HEK293T (cell line): ENCODE data around the gene RHOD.

ENCODE experiments used
- CTCF ChIA-PET: fragments of 350-600 bp; formaldehyde crosslinking; extraction: SDS; loops from one replicate; lab custom pipeline; 2021; ENCODE audit warnings: antibody characterized with exemption, inconsistent platforms; lab: Yijun Ruan, JAX
- POLR2A ChIA-PET: fragments of 350-600 bp; formaldehyde crosslinking; extraction: SDS; loops from one replicate; lab custom pipeline; 2020; ENCODE audit warnings: antibody characterized with exemption, inconsistent platforms; lab: Yijun Ruan, JAX
- DNase-seq: peaks from one replicate; pipeline ENCODE4 v3.0.0; 2012; ENCODE audit warnings: mixed read lengths; ENCODE audit errors: extremely low spot score
- ARNT ChIP-seq: fragments of 450-650 bp; IDR thresholded peaks from 2 replicates; pipeline ENCODE4 v1.6.1; 2017; ENCODE audit warnings: mild to moderate bottlenecking
- BHLHE40 ChIP-seq: fragments of 450-650 bp; IDR thresholded peaks from 2 replicates; pipeline ENCODE4 v1.6.1; 2016; ENCODE audit warnings: mild to moderate bottlenecking, moderate library complexity, borderline replicate concordance
- CTBP1 ChIP-seq: fragments of 450-650 bp; IDR thresholded peaks from 2 replicates; pipeline ENCODE4 v1.6.1; 2016; ENCODE audit warnings: borderline replicate concordance
- ELF4 ChIP-seq: fragments of 450-650 bp; IDR thresholded peaks from 2 replicates; pipeline ENCODE4 v1.6.1; 2017; ENCODE audit warnings: antibody characterized with exemption
- FOXA1 ChIP-seq: fragments of 450-650 bp; IDR thresholded peaks from 2 replicates; pipeline ENCODE4 v1.6.1; 2016; ENCODE audit warnings: mild to moderate bottlenecking
- FOXK2 ChIP-seq: fragments of 450-650 bp; IDR thresholded peaks from 2 replicates; pipeline ENCODE4 v1.6.1; 2016; ENCODE audit warnings: mild to moderate bottlenecking
- FOXM1 ChIP-seq: fragments of 450-650 bp; IDR thresholded peaks from 2 replicates; pipeline ENCODE4 v1.6.1; 2017; ENCODE audit warnings: mild to moderate bottlenecking, borderline replicate concordance
- HDGF ChIP-seq: fragments of 450-650 bp; IDR thresholded peaks from 2 replicates; pipeline ENCODE4 v1.6.1; 2017; ENCODE audit warnings: antibody characterized with exemption, borderline replicate concordance
- L3MBTL2 ChIP-seq: fragments of 450-650 bp; conservative IDR thresholded peaks from 2 replicates; pipeline ENCODE4 v1.6.1; 2016; ENCODE audit warnings: mild to moderate bottlenecking
- LEF1 ChIP-seq: fragments of 450-650 bp; IDR thresholded peaks from 2 replicates; pipeline ENCODE4 v1.6.1; 2017; ENCODE audit warnings: mild to moderate bottlenecking, borderline replicate concordance
- NFRKB ChIP-seq: fragments of 450-650 bp; IDR thresholded peaks from 2 replicates; pipeline ENCODE4 v1.6.1; 2016; ENCODE audit warnings: mild to moderate bottlenecking, moderate library complexity
- SP1 ChIP-seq: fragments of 450-650 bp; IDR thresholded peaks from 2 replicates; pipeline ENCODE4 v1.6.1; 2017
- SUZ12 ChIP-seq: fragments of 450-650 bp; IDR thresholded peaks from 2 replicates; pipeline ENCODE4 v1.6.1; 2016; ENCODE audit warnings: mild to moderate bottlenecking
- TARDBP ChIP-seq: fragments of 450-650 bp; IDR thresholded peaks from 2 replicates; pipeline ENCODE4 v1.6.1; 2016
- ZNF384 ChIP-seq: fragments of 450-650 bp; IDR thresholded peaks from 2 replicates; pipeline ENCODE4 v1.6.1; 2016
- TF ChIP-seq, protein P1 (sequence below): fragments of 450-650 bp; IDR thresholded peaks from 2 replicates; pipeline ENCODE4 v1.6.1; 2016

RHOD gene

DNA sequence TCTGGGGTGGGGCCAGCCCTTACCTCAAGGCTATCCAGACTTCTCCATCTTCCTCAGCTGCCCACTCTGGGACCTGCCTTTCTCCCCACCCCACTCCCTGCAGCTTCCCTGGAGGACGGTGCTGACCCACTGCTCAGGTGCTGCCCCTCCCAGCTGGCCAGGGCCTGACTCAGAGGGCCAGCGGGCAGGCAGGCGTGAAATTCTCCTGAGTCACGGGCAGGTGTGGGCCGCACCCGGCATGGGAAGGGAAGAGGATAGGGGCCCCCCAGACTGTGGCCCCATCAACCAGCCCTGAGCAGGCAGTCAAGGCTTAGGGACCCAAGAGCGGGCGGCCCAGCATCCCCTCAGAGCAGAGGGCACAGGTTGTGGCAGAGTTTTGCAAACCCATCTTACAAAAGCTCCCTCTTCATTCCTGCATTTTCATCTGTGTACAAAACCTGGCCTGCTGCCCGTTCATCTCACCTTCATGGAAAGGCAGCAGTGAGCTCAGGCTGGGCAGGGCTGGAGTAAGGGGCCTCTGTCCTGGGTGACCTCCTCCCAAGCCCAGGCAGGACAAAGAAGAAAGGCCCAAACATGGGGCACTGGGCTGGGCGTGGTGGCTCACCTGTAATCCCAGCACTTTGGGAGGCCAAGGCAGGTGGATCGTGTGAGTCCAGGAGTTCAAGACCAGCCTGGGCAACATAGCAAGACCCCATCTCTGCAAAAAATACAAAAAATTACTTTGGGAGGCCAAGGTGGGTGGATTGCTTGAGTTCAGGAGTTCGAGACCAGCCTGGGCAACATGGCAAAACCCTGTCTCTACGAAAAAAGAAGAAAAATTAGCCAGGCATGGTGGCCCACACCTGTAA, 6.1 kb downstream of the RHOD start:
- POLR2A ChIA-PET, result no interaction called here
- DNase-seq, result no peak
- TF ChIP-seq TARDBP (no peak), LEF1 (no peak), FOXM1 (no peak), FOXA1 (no peak), ZNF384 (no peak), SUZ12 (no peak), FOXK2 (no peak), CTBP1 (no peak), NFRKB (no peak), HDGF (no peak), ELF4 (no peak), BHLHE40 (no peak), SP1 (no peak), L3MBTL2 (no peak), ARNT (no peak)
- TF ChIP-seq, protein P1, sequence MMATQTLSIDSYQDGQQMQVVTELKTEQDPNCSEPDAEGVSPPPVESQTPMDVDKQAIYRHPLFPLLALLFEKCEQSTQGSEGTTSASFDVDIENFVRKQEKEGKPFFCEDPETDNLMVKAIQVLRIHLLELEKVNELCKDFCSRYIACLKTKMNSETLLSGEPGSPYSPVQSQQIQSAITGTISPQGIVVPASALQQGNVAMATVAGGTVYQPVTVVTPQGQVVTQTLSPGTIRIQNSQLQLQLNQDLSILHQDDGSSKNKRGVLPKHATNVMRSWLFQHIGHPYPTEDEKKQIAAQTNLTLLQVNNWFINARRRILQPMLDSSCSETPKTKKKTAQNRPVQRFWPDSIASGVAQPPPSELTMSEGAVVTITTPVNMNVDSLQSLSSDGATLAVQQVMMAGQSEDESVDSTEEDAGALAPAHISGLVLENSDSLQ, result no peak

GRCh38 chr11:67066333-67066709, 9.7 kb downstream of the RHOD start:
- ChIA-PET CTCF (interaction anchor here (1.0 kb wide), 1 partner anchor 16 kb away, joined by 3 read pairs; no protein-coding TSS in a partner anchor), POLR2A (no interaction called here)
- no peak for DNase-seq
- TF ChIP-seq L3MBTL2 (no peak), NFRKB (no peak), SUZ12 (no peak), BHLHE40 (no peak), HDGF (no peak), LEF1 (no peak), ARNT (no peak), SP1 (no peak), ZNF384 (no peak), FOXM1 (no peak), FOXA1 (no peak), TARDBP (no peak), CTBP1 (no peak), ELF4 (no peak), FOXK2 (no peak)
- TF ChIP-seq, protein P1, result no peak

More for the DNA sequence above, 6.1 kb downstream of the RHOD start:
- CTCF ChIA-PET, result interaction anchor here (0.5 kb wide), 1 partner anchor 402 kb away, joined by 3 read pairs; no protein-coding TSS in a partner anchor

DNA sequence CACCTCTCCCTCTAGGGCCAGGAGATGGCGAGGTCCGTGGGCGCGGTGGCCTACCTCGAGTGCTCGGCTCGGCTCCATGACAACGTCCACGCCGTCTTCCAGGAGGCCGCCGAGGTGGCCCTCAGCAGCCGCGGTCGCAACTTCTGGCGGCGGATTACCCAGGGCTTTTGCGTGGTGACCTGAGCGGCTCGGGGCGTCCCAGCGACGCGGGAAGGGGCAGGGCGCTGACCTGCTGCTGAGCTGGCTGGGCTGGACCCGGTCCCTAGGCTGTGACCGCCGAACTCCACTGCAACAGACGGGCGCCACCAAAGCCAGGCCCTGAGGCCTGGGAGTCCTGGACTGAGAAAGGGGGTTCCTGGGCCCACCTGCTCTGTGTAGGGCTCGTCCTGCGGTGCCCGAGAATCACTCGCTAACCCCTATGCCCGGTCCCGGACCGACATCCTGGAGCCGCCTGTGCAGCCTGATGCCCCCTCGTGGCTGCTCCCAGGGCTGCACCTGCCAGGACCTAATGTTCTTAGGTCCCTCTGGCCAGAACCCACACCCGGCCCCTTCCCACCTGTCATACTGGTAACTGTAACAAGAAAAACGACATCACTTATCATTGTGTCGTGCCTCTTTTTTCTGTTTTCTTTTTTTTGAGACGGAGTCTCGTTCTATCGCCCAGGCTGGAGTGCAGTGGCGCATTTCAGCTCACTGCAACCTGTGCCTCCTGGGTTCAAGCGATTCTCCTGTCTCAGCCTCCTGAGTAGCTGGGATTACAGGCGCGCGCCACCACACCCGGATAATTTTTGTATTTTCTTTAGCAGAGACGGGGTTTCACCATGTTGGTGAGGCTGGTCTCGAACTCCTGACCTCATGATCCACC, 15.0 kb downstream of the RHOD start:
- CTCF ChIA-PET, result interaction anchor here (1.4 kb wide), 1 partner anchor 13 kb away, joined by 4 read pairs; no protein-coding TSS in a partner anchor

DNA sequence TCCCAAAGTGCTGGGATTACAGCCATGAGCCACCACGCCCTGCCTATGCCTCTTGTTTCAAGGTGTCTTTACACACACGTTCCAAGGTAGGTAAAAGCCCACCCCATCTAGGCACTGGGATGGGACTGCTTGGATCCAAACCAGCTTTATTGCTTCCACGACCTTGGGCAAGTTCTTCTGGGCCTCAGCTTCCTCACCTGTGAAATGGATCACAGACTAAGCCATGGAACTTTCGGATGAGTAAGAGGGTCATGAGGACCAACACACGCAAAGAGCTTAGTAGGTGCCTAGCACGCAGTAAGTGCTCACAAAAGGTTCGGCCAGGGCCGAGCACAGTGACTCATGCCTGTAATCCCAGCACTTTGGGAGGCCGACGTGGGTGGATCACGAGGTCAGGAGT, 15.6 kb downstream of the RHOD start:
- ChIA-PET CTCF (interaction anchor here (0.6 to 1.4 kb wide), 3 partner anchors 13 to 248 kb away, joined by 3 to 4 read pairs (median 4); no protein-coding TSS in a partner anchor), POLR2A (interaction anchor here (1.3 to 1.4 kb wide), 2 partner anchors 10 to 167 kb away, joined by 3 to 4 read pairs; no protein-coding TSS in a partner anchor)
- DNase-seq, result no peak
- TF ChIP-seq BHLHE40 (no peak), FOXA1 (no peak), HDGF (no peak), L3MBTL2 (no peak), CTBP1 (no peak), LEF1 (no peak), SP1 (no peak), FOXK2 (no peak)

More for the DNA sequence above, 15.0 kb downstream of the RHOD start:
- no peak for TF ChIP-seq L3MBTL2
- TF ChIP-seq ZNF384, result no peak
- no peak for TF ChIP-seq SP1
- no peak for TF ChIP-seq ELF4
- TF ChIP-seq HDGF, result no peak
- TF ChIP-seq CTBP1, result no peak
- TF ChIP-seq, protein P1, result no peak
- TF ChIP-seq FOXA1, result no peak
- no peak for TF ChIP-seq LEF1
- TF ChIP-seq FOXM1, result no peak
- no peak for TF ChIP-seq FOXK2
- no peak for TF ChIP-seq BHLHE40
- TF ChIP-seq ARNT, result no peak
- no peak for TF ChIP-seq SUZ12
- no peak for TF ChIP-seq TARDBP
- TF ChIP-seq NFRKB, result no peak
- POLR2A ChIA-PET, result interaction anchor here (1.3 kb wide), 1 partner anchor 168 kb away, joined by 3 read pairs; no protein-coding TSS in a partner anchor
- peak; percentile 92 for DNase-seq

DNA sequence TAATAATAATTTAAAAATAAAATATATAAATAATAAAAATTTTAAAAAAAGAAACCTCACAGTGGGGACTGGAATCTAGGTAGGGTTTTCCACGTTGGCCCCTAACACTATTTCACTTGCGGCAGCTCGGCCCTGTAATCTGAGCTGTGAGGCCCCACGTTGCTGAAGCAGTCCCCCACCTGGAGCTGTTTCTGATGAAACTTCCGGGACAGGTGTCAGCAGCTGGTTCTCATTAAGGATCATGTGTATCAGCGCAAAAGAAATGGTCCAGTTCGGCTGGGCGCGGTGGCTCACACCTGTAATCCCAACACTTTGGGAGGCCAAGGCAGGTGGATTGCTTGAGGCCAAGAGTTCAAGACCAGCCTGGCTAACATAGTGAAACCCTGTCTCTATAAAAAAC, 17.3 kb downstream of the RHOD start:
- CTCF ChIA-PET, result interaction anchor here (0.9 to 2.6 kb wide), 4 partner anchors 8 to 45 kb away, joined by 3 to 9 read pairs (median 6); partner anchors contain the start of gene KDM2A
- POLR2A ChIA-PET, result interaction anchor here (1.2 to 1.7 kb wide), 3 partner anchors 8 to 244 kb away, joined by 3 to 6 read pairs (median 4); no protein-coding TSS in a partner anchor
- TF ChIP-seq ARNT (no peak), CTBP1 (no peak), LEF1 (no peak), BHLHE40 (no peak), TARDBP (no peak), FOXK2 (no peak), HDGF (no peak), ELF4 (no peak)
- TF ChIP-seq, protein P1, result no peak

More for the DNA sequence above, 17.3 kb downstream of the RHOD start:
- no peak for DNase-seq
